Measurements from ENCODE around the gene PTPRH. TPM values are rescaled to one million over a fixed set of nuclear protein-coding genes. Genes with fewer than 3 reads are reported as not detected.

PTPRH gene
- polyA plus RNA-seq, 1 donor from 2014 or later = 0.54 TPM

DNA sequence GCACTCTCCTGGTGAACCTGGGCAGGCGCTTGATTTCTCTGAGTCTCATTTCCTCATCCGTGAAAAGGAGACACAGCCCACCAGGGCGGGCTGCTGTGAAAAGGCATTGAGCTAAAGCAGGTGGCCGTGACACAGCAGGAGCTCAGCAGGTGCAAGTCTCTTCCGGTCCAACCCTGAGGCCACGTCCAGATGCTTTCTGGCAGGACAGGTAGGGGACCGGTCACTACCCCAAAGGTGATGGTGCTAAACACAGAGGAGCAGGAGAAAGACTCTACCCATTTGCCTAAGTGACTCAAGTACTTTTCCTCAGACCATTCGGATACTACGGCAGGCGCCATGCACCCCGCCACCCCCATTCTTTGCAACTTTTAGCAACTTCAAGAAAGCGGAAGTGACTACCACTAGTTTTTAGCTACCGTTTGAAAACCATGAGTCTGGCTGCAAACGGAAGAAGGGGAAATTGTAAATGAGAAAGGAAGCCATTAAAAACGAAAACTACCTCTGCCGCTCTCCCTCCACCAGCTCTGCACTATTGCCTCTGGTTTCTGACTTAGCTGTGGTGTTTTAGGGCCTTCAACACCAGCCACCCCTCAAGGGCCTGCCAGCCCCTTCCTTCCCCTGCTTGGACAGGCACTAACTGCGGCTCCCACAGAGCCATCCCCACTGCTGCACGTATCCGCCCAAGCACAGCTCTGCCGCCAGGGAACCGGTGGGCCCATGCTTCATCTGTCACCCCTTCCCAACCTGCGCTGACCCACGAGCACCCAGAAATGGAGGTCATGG is 44.7 kb upstream of the PTPRH start:
- Histone ChIP-seq H4K20me1 (ENCODE audit: insufficient read depth) (peaks cover 10% of the 10 kb centered on the region), H3K4me3 (ENCODE audit: low read length) (no peak overlapping the region), H3K36me3 (ENCODE audit: insufficient read depth, low read length) (no peaks in the 10 kb centered on the region), H3K9ac (ENCODE audit: low read length) (no peak overlapping the region), H3K4me2 (ENCODE audit: low read length) (no peak overlapping the region), H3F3A (ENCODE audit: insufficient read depth, low read length, poor library complexity, severe bottlenecking) (no peaks in the 10 kb centered on the region), H3K27ac (ENCODE audit: low read length) (no peak overlapping the region), H3K9me2 (ENCODE audit: insufficient read depth, low read length) (no peaks in the 10 kb centered on the region), H3K79me2 (replicated peaks; ENCODE audit: insufficient read depth, low read length) (peaks cover 76% of the 10 kb centered on the region), H2AFZ (ENCODE audit: low read depth, low read length) (no peak overlapping the region), H3K27me3 (ENCODE audit: insufficient read depth, low read depth, low read length) (no peaks in the 10 kb centered on the region), H3K9me3 (ENCODE audit: low read length) (no peaks in the 10 kb centered on the region)
- TF ChIP-seq EP300 (conservative IDR thresholded peaks at IDR 0.05; ENCODE audit: poor library complexity, severe bottlenecking) = no peak
- TF ChIP-seq, protein P1, sequence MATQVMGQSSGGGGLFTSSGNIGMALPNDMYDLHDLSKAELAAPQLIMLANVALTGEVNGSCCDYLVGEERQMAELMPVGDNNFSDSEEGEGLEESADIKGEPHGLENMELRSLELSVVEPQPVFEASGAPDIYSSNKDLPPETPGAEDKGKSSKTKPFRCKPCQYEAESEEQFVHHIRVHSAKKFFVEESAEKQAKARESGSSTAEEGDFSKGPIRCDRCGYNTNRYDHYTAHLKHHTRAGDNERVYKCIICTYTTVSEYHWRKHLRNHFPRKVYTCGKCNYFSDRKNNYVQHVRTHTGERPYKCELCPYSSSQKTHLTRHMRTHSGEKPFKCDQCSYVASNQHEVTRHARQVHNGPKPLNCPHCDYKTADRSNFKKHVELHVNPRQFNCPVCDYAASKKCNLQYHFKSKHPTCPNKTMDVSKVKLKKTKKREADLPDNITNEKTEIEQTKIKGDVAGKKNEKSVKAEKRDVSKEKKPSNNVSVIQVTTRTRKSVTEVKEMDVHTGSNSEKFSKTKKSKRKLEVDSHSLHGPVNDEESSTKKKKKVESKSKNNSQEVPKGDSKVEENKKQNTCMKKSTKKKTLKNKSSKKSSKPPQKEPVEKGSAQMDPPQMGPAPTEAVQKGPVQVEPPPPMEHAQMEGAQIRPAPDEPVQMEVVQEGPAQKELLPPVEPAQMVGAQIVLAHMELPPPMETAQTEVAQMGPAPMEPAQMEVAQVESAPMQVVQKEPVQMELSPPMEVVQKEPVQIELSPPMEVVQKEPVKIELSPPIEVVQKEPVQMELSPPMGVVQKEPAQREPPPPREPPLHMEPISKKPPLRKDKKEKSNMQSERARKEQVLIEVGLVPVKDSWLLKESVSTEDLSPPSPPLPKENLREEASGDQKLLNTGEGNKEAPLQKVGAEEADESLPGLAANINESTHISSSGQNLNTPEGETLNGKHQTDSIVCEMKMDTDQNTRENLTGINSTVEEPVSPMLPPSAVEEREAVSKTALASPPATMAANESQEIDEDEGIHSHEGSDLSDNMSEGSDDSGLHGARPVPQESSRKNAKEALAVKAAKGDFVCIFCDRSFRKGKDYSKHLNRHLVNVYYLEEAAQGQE (IDR thresholded peaks at IDR 0.05; ENCODE audit: borderline replicate concordance) = no peak
- no peak for TF ChIP-seq TAF1 (IDR thresholded peaks at IDR 0.05; ENCODE audit: low read depth)
- TF ChIP-seq MXI1 (conservative IDR thresholded peaks at IDR 0.05; ENCODE audit: poor library complexity, severe bottlenecking) = no peak
- no peak for TF ChIP-seq RAD21 (conservative IDR thresholded peaks at IDR 0.05)
- TF ChIP-seq, protein P2, sequence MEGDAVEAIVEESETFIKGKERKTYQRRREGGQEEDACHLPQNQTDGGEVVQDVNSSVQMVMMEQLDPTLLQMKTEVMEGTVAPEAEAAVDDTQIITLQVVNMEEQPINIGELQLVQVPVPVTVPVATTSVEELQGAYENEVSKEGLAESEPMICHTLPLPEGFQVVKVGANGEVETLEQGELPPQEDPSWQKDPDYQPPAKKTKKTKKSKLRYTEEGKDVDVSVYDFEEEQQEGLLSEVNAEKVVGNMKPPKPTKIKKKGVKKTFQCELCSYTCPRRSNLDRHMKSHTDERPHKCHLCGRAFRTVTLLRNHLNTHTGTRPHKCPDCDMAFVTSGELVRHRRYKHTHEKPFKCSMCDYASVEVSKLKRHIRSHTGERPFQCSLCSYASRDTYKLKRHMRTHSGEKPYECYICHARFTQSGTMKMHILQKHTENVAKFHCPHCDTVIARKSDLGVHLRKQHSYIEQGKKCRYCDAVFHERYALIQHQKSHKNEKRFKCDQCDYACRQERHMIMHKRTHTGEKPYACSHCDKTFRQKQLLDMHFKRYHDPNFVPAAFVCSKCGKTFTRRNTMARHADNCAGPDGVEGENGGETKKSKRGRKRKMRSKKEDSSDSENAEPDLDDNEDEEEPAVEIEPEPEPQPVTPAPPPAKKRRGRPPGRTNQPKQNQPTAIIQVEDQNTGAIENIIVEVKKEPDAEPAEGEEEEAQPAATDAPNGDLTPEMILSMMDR (IDR thresholded peaks at IDR 0.05; ENCODE audit: poor library complexity, severe bottlenecking) = no peak
- TF ChIP-seq SMC3 (conservative IDR thresholded peaks at IDR 0.05; ENCODE audit: poor library complexity) = no peak
- TF ChIP-seq EZH2 (IDR thresholded peaks at IDR 0.05; ENCODE audit: borderline replicate concordance, insufficient read depth, low read length, poor library complexity, severe bottlenecking) = no peak
- TF ChIP-seq POLR2AphosphoS5 (IDR thresholded peaks at IDR 0.05) = no peak

DNA sequence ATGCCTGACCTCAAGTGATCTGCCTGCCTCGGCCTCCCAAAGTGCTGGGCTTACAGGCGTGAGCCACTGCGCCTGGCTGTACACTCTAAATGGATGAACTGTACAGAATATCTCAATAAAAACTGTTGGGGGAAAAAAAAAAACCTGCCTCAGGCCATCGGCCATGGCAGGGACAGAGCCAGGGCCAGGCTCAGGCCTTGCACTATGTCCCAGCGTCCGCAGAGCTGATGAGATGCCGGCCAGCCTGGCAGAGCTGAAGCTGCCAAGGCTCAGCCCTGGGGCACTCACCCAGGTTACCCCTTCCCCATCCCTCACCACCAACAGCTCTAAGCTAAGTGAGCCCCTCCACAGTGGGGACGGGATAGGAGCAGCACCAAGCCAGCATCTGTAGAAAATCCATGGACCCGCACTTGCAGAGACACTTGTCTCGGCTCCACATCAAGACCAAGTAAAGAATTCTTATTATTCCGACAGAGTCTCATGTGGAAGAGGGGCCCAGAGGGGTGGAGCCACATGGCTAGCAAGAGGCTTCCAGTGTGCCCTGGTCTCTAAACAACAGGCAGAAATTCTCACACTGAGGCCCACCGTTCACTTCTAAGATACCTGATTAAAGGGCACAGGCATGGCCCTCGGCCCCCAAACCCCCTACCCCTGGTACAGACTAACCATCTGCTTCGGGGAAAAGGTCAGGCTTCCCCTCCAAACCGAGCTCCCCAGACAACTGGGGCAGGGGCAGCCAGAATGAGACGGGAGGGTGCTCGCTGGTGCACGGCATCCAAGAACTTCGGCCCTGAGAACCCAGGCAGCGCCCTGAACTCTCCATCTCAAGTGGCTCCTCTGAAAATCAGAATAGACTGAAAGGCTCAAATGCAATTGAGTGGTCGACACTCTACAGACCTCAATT is 43.7 kb upstream of the PTPRH start:
- Histone ChIP-seq H3K36me3 (ENCODE audit: insufficient read depth, low read length) (no peaks in the 10 kb centered on the region), H3K9ac (ENCODE audit: low read length) (no peak overlapping the region), H3K27me3 (ENCODE audit: insufficient read depth, low read depth, low read length) (no peaks in the 10 kb centered on the region), H3K4me3 (ENCODE audit: low read length) (no peak overlapping the region), H3K79me2 (replicated peaks; ENCODE audit: insufficient read depth, low read length) (peaks cover 74% of the 10 kb centered on the region), H3K27ac (ENCODE audit: low read length) (no peak overlapping the region), H4K20me1 (ENCODE audit: insufficient read depth) (peaks cover 10% of the 10 kb centered on the region), H3K9me3 (ENCODE audit: low read length) (no peaks in the 10 kb centered on the region), H2AFZ (ENCODE audit: low read depth, low read length) (no peak overlapping the region), H3F3A (ENCODE audit: insufficient read depth, low read length, poor library complexity, severe bottlenecking) (no peaks in the 10 kb centered on the region), H3K9me2 (ENCODE audit: insufficient read depth, low read length) (no peaks in the 10 kb centered on the region), H3K4me2 (ENCODE audit: low read length) (no peak overlapping the region)
- TF ChIP-seq EP300 (conservative IDR thresholded peaks at IDR 0.05; ENCODE audit: poor library complexity, severe bottlenecking) = no peak
- TF ChIP-seq, protein P1 (IDR thresholded peaks at IDR 0.05; ENCODE audit: borderline replicate concordance) = no peak
- no peak for TF ChIP-seq POLR2AphosphoS5 (IDR thresholded peaks at IDR 0.05)
- TF ChIP-seq MXI1 (conservative IDR thresholded peaks at IDR 0.05; ENCODE audit: poor library complexity, severe bottlenecking) = no peak
- no peak for TF ChIP-seq SMC3 (conservative IDR thresholded peaks at IDR 0.05; ENCODE audit: poor library complexity)
- TF ChIP-seq TAF1 (IDR thresholded peaks at IDR 0.05; ENCODE audit: low read depth) = no peak
- TF ChIP-seq RAD21 (conservative IDR thresholded peaks at IDR 0.05) = no peak
- no peak for TF ChIP-seq EZH2 (IDR thresholded peaks at IDR 0.05; ENCODE audit: borderline replicate concordance, insufficient read depth, low read length, poor library complexity, severe bottlenecking)
- TF ChIP-seq, protein P2 (IDR thresholded peaks at IDR 0.05; ENCODE audit: poor library complexity, severe bottlenecking) = no peak

Data from neural cell (in vitro differentiated cells).